OCI-LY7 (cell line): Measurements from ENCODE around the gene PRLR. TPM values are rescaled to one million over a fixed set of nuclear protein-coding genes. Genes with fewer than 3 reads are reported as not detected.

ENCODE experiments used
- BruUV-seq: library from RNA; stranded (reverse); fragments of 400-500 nt; replicated peaks from 2 replicates; lab custom pipeline; 2021; lab: Mats Ljungman, UMichigan
- CTCF ChIA-PET: fragments of 300-600 bp; sonication (Branson Sonifier 250); formaldehyde crosslinking; loops from one replicate; lab custom pipeline; 2022; ENCODE audit warnings: antibody characterized with exemption; ENCODE audit not compliant: unreplicated experiment; lab: Charles Lee
- POLR2A ChIA-PET: fragments of 300-600 bp; sonication (Branson Sonifier 250); formaldehyde crosslinking; loops from one replicate; lab custom pipeline; 2022; ENCODE audit warnings: antibody characterized with exemption; lab: Charles Lee
- DNase-seq: peaks from one replicate; pipeline ENCODE4 v3.0.0-alpha.2; 2015; ENCODE audit warnings: low spot score
- H2AFZ ChIP-seq: fragments of 200-600 bp; sonication (generic), shearing (Covaris generic); 2 replicates; pipeline ENCODE4 v1.6.1; 2014; ENCODE audit warnings: mild to moderate bottlenecking, antibody characterized with exemption, low read length, moderate library complexity
- H3K27ac ChIP-seq: fragments of 200-600 bp; sonication (generic); 2 replicates; pipeline ENCODE4 v1.5.1; 2014; ENCODE audit warnings: mixed run types, low read depth, mild to moderate bottlenecking, moderate library complexity, low read length, inconsistent platforms; ENCODE audit not compliant: poor library complexity, severe bottlenecking
- H3K36me3 ChIP-seq: fragments of 200-600 bp; sonication (generic); 2 replicates; pipeline ENCODE4 v1.6.1; 2014; ENCODE audit warnings: mild to moderate bottlenecking, antibody characterized with exemption, low read length, moderate library complexity, mixed read lengths; ENCODE audit not compliant: insufficient read depth
- H3K4me1 ChIP-seq: fragments of 200-600 bp; sonication (generic); 2 replicates; pipeline ENCODE4 v1.5.1; 2014; ENCODE audit warnings: mild to moderate bottlenecking, low read length; ENCODE audit not compliant: insufficient read depth, poor library complexity, severe bottlenecking
- H3K4me2 ChIP-seq: fragments of 200-600 bp; sonication (generic); 2 replicates; pipeline ENCODE4 v1.6.1; 2014; ENCODE audit warnings: mild to moderate bottlenecking, low read length
- H3K4me3 ChIP-seq: fragments of 200-600 bp; sonication (generic); 2 replicates; pipeline ENCODE4 v1.5.1; 2014; ENCODE audit warnings: mild to moderate bottlenecking, low read depth, low read length; ENCODE audit not compliant: poor library complexity, severe bottlenecking
- H3K79me2 ChIP-seq: fragments of 200-600 bp; sonication (generic); 2 replicates; pipeline ENCODE4 v1.6.1; 2016; ENCODE audit warnings: low read depth, mild to moderate bottlenecking, low read length, moderate library complexity, mixed read lengths; ENCODE audit not compliant: insufficient read depth
- H3K9me2 ChIP-seq: fragments of 200-600 bp; sonication (generic); 2 replicates; pipeline ENCODE4 v1.6.1; 2016; ENCODE audit warnings: mild to moderate bottlenecking, low read length, mixed read lengths; ENCODE audit not compliant: insufficient read depth
- H3K9me3 ChIP-seq: fragments of 200-600 bp; sonication (generic); 2 replicates; pipeline ENCODE4 v1.6.1; 2014; ENCODE audit warnings: mild to moderate bottlenecking, mixed run types, low read length, mixed read lengths
- H4K20me1 ChIP-seq: fragments of 200-600 bp; sonication (generic); 2 replicates; pipeline ENCODE4 v1.6.1; 2014; ENCODE audit warnings: mild to moderate bottlenecking, antibody characterized with exemption, low read length, moderate library complexity, mixed read lengths; ENCODE audit not compliant: insufficient read depth
- EZH2phosphoT487 ChIP-seq: fragments of 200-600 bp; sonication (generic); IDR thresholded peaks from 2 replicates; pipeline ENCODE4 v1.6.1; 2018; ENCODE audit warnings: low read depth, borderline replicate concordance, mild to moderate bottlenecking, mixed run types, antibody characterized with exemption, low read length, moderate library complexity, mixed read lengths
- intact Hi-C: fragments of 100-400 bp; cut with micrococcal nuclease; formaldehyde crosslinking; loops from one replicate; pipeline ENCODE4 v1.10.0; 2022; ENCODE audit not compliant: unreplicated experiment
- total RNA-seq, 2 experiments: library from RNA; depleted of rRNA in 1 of 2; stranded (reverse); fragments of >200 nt in 1 of 2; shearing (Covaris generic) in 1 of 2; gene quantifications; 2 replicates each; pipeline ENCODE4 v1.2.3, GENCODE V29; 2014 to 2022
- TF ChIP-seq, protein P1 (sequence below): fragments of 200-600 bp; sonication (generic); conservative IDR thresholded peaks from 2 replicates; pipeline ENCODE4 v1.5.1; 2014; ENCODE audit warnings: mild to moderate bottlenecking, antibody characterized with exemption, low read length, moderate library complexity, mixed read lengths

PRLR gene
- total RNA-seq, 2 experiments from 2014 or later, result not detected

DNA sequence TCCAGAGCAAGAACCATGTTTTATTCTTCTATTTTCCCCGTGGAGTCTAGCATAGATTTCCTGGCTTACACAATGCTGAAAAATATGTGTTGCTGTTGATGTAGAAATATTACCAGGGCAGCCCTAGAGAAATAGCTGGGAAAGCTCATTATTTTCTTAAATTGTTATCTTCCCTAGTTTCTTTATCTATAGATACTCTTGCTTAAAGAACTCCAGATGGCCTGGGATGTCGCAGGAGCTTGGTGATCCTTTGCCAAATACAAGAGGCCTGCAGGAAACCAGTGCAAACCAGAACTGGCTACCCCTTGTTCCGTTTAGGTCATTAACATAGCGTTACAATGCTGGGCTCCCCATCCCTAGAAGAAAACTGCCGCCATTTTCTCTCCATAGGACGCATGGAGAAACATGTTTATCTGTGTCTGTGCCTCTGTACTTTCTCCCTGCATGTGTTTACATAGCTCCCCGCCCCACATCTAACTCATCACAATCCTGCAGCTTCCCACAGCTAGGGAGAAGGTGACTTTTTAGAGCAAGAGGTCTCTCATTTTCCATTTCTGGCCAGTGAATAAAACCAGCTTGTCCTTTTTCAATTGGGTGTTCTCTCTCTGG is 6.4 kb downstream of the PRLR start:
- TF ChIP-seq, protein P1, sequence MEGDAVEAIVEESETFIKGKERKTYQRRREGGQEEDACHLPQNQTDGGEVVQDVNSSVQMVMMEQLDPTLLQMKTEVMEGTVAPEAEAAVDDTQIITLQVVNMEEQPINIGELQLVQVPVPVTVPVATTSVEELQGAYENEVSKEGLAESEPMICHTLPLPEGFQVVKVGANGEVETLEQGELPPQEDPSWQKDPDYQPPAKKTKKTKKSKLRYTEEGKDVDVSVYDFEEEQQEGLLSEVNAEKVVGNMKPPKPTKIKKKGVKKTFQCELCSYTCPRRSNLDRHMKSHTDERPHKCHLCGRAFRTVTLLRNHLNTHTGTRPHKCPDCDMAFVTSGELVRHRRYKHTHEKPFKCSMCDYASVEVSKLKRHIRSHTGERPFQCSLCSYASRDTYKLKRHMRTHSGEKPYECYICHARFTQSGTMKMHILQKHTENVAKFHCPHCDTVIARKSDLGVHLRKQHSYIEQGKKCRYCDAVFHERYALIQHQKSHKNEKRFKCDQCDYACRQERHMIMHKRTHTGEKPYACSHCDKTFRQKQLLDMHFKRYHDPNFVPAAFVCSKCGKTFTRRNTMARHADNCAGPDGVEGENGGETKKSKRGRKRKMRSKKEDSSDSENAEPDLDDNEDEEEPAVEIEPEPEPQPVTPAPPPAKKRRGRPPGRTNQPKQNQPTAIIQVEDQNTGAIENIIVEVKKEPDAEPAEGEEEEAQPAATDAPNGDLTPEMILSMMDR, result no peak
- TF ChIP-seq EZH2phosphoT487, result no peak
- no peaks in the 10 kb centered on the region for H4K20me1 ChIP-seq
- no peak for DNase-seq
- no peaks in the 10 kb centered on the region for H3K9me2 ChIP-seq
- CTCF ChIA-PET, result no interaction called here
- no TSS peak for BruUV-seq
- H3K9me3 ChIP-seq, result no peaks in the 10 kb centered on the region
- H3K27ac ChIP-seq, result no peak overlapping the region
- intact Hi-C loops, result no loop called here
- H3K36me3 ChIP-seq, result no peaks in the 10 kb centered on the region
- no peak overlapping the region for H3K4me3 ChIP-seq
- POLR2A ChIA-PET, result interaction anchor here (1.1 kb wide), 1 partner anchor 97 kb away, joined by 3 read pairs; no protein-coding TSS in a partner anchor
- no peak overlapping the region for H2AFZ ChIP-seq
- H3K4me2 ChIP-seq, result no peak overlapping the region
- no peaks in the 10 kb centered on the region for H3K4me1 ChIP-seq
- no peaks in the 10 kb centered on the region for H3K79me2 ChIP-seq

DNA sequence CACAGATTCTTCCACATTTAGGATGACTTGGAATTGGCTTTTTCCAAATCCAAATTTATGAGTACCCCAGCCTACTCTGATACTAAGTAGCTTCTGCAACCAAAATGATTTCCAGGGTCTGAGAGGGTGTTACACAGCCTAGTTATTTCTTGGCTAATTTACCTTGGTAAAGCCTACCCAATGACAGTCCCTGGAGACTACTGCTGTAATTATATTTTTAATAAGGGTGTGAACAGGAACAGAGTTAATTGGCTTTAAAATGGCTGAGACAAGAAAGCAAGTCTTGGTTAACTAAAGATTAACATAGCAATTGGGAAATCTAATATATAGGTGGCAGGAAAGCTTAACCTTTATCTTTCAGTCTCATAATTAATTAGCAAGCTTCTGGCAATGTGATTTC is 9.3 kb downstream of the PRLR start:
- POLR2A ChIA-PET, result no interaction called here

DNA sequence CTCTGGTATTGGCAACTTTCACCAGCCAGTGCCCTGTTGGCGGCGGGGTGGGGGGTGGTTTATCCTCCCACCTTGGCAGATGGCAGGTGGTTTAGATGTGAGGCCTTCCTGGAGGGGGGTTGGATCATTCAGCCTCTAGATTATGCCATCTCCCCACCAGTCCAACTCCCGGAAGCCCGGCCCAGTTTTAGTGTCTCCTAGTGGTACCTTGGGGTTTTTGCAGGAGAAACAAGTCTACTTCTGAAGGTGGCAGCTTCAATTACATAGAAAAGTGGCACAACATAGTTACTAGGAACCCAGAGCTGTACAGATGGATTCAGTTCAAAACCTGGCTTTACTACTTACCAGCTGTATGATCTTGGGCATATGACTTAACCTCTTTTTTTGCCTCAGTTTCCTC is 11.3 kb downstream of the PRLR start:
- no peak for TF ChIP-seq EZH2phosphoT487
- TF ChIP-seq, protein P1, result no peak

More for the DNA sequence above, 9.3 kb downstream of the PRLR start:
- H3K27ac ChIP-seq, result no peak overlapping the region
- H3K4me3 ChIP-seq, result no peak overlapping the region
- no peaks in the 10 kb centered on the region for H3K79me2 ChIP-seq
- intact Hi-C loops, result no loop called here
- H4K20me1 ChIP-seq, result no peaks in the 10 kb centered on the region
- no peaks in the 10 kb centered on the region for H3K9me2 ChIP-seq
- H3K4me2 ChIP-seq, result no peak overlapping the region
- DNase-seq, result no peak
- CTCF ChIA-PET, result no interaction called here
- no peaks in the 10 kb centered on the region for H3K36me3 ChIP-seq
- H2AFZ ChIP-seq, result no peak overlapping the region
- H3K9me3 ChIP-seq, result no peaks in the 10 kb centered on the region
- TF ChIP-seq, protein P1, result no peak
- no peak for TF ChIP-seq EZH2phosphoT487
- no TSS peak for BruUV-seq
- H3K4me1 ChIP-seq, result no peaks in the 10 kb centered on the region

More for the DNA sequence above, 11.3 kb downstream of the PRLR start:
- BruUV-seq, result no TSS peak
- no peak overlapping the region for H3K27ac ChIP-seq
- H3K4me3 ChIP-seq, result no peak overlapping the region
- H3K36me3 ChIP-seq, result no peaks in the 10 kb centered on the region
- H3K9me3 ChIP-seq, result no peaks in the 10 kb centered on the region
- H3K4me1 ChIP-seq, result no peaks in the 10 kb centered on the region
- intact Hi-C loops, result no loop called here
- DNase-seq, result no peak
- H3K9me2 ChIP-seq, result no peaks in the 10 kb centered on the region
- H4K20me1 ChIP-seq, result no peaks in the 10 kb centered on the region
- CTCF ChIA-PET, result no interaction called here
- no peaks in the 10 kb centered on the region for H3K79me2 ChIP-seq
- no peak overlapping the region for H3K4me2 ChIP-seq
- H2AFZ ChIP-seq, result no peak overlapping the region
- POLR2A ChIA-PET, result no interaction called here
